K562 (cell line): ENCODE measurements around the gene OR52R1.

Source experiments
- CTCF ChIP-seq, 3 experiments: IDR thresholded peaks in 2 of 3; conservative IDR thresholded peaks in 1 of 3; 2 replicates each; pipeline ENCODE4 v1.5.1; 2011 to 2012; ENCODE audit warnings: low read length in 3 of 3, mild to moderate bottlenecking in 3 of 3, control low read depth in 2 of 3, improper control_type of control experiment in 1 of 3, inconsistent platforms in 1 of 3, low read depth in 1 of 3, mixed read lengths in 1 of 3, moderate library complexity in 1 of 3; ENCODE audit not compliant: insufficient read depth in 2 of 3
- JUND ChIP-seq, 2 experiments: IDR thresholded peaks; 2 replicates in 1 of 2; 3 replicates in 1 of 2; pipeline ENCODE4 v1.6.1; 2011; ENCODE audit warnings: borderline replicate concordance in 2 of 2, low read depth in 2 of 2, low read length in 2 of 2, improper control_type of control experiment in 1 of 2, missing biosample characterization in 1 of 2, missing genetic modification characterization in 1 of 2, missing genetic modification reagents in 1 of 2
- MBD2 ChIP-seq: sonication (generic); IDR thresholded peaks from 2 replicates; pipeline ENCODE4 v1.6.1; 2016; ENCODE audit warnings: low read depth, borderline replicate concordance
- MYC ChIP-seq, 2 experiments: fragments of 250-450 bp in 1 of 2; sonication (Bioruptor Pico) in 1 of 2; IDR thresholded peaks; 2 replicates each; pipeline versions ENCODE4 v1.5.1 to v1.6.1; 2012 to 2021; ENCODE audit warnings: low read depth in 2 of 2, borderline replicate concordance in 1 of 2, improper control_type of control experiment in 1 of 2, low read length in 1 of 2, mild to moderate bottlenecking in 1 of 2, moderate library complexity in 1 of 2
- NKRF ChIP-seq: fragments of 450-650 bp; IDR thresholded peaks from 2 replicates; pipeline ENCODE4 v1.6.1; 2016; ENCODE audit warnings: borderline replicate concordance
- SMARCB1 ChIP-seq: IDR thresholded peaks from 2 replicates; pipeline ENCODE4 v1.6.1; 2011; ENCODE audit warnings: improper control_type of control experiment, low read depth; ENCODE audit not compliant: insufficient read length
- TRIM28 ChIP-seq: fragments of 450-650 bp; IDR thresholded peaks from 2 replicates; pipeline ENCODE4 v1.6.1; 2017
- ZNF274 ChIP-seq: IDR thresholded peaks from 2 replicates; pipeline ENCODE4 v1.6.1; 2011; ENCODE audit warnings: low read depth, mild to moderate bottlenecking, low read length, moderate library complexity, borderline replicate concordance
- ZNF347 ChIP-seq: fragments of 450-650 bp; formaldehyde crosslinking; IDR thresholded peaks from 2 replicates; pipeline ENCODE4 v1.4.0; 2020; ENCODE audit warnings: low read depth, mild to moderate bottlenecking, moderate library complexity
- ZNF511 ChIP-seq: sonication (generic); formaldehyde crosslinking; IDR thresholded peaks from 2 replicates; pipeline ENCODE4 v1.8.0; 2022; ENCODE audit warnings: mild to moderate bottlenecking, missing genetic modification reagents
- ZNF785 ChIP-seq: fragments of 250-450 bp; sonication (Bioruptor Pico); IDR thresholded peaks from 2 replicates; pipeline ENCODE4 v1.4.0; 2020; ENCODE audit warnings: mild to moderate bottlenecking

- no peak for TF ChIP-seq TRIM28
- no peak for TF ChIP-seq ZNF347 (CRISPR knock-in tag)
- TF ChIP-seq ZNF511 (CRISPR knock-in tag), result no peak
- no peak for TF ChIP-seq MYC (IDR thresholded peaks at IDR 0.05; ENCODE audit: low read depth, low read length)
- no peak for TF ChIP-seq MYC (CRISPR knock-in tag; IDR thresholded peaks at IDR 0.05; ENCODE audit: borderline replicate concordance, low read depth)
- no peak for TF ChIP-seq MBD2
- no peak for TF ChIP-seq SMARCB1
- no peak for TF ChIP-seq ZNF785 (CRISPR knock-in tag)
- TF ChIP-seq NKRF, result no peak
- no peak for TF ChIP-seq JUND (IDR thresholded peaks at IDR 0.05; ENCODE audit: borderline replicate concordance, low read depth, low read length)
- no peak for TF ChIP-seq JUND (tag; IDR thresholded peaks at IDR 0.05; ENCODE audit: borderline replicate concordance, low read depth, low read length)
- no peak for TF ChIP-seq CTCF (IDR thresholded peaks at IDR 0.05 in 2 of 3, conservative IDR thresholded peaks at IDR 0.05 in 1 of 3; ENCODE audit: insufficient read depth in 2 of 3, low read depth in 1 of 3, low read length in 3 of 3)
- no peak for TF ChIP-seq ZNF274
These were observed 21.0 kb upstream of the OR52R1 start for GRCh38 chr11:4825132-4825531.
